ENCODE results near the gene FCRL6. TPM values are rescaled to one million over a fixed set of nuclear protein-coding genes. Genes with fewer than 3 reads are reported as not detected.

The FCRL6 gene
- total and polyA plus RNA-seq, 2 donors (not counting 3 experiments of a cell fraction or from before 2014, with no cell fraction given), result 0.06 TPM; not detected in 1

GRCh38 chr1:159827549-159827948 lies 25.4 kb downstream of the FCRL6 start:
- no peak overlapping the region for H3K27ac ChIP-seq (ENCODE audit: insufficient read depth, low read depth, low read length)
- H2AFZ ChIP-seq (ENCODE audit: low read depth, low read length), result no peak overlapping the region
- no TSS peak for BruUV-seq (replicated peaks)
- H4K20me1 ChIP-seq (replicated peaks; ENCODE audit: control insufficient read depth, extremely low read depth, insufficient read depth, low read length), result no peaks in the 10 kb centered on the region
- no peaks in the 10 kb centered on the region for H3K4me1 ChIP-seq (ENCODE audit: control insufficient read depth, extremely low read depth, insufficient read depth, low read length)
- no peak overlapping the region for H3K9ac ChIP-seq (replicated peaks; ENCODE audit: extremely low read depth, insufficient read depth, low read length)
- no peaks in the 10 kb centered on the region for H3K36me3 ChIP-seq (ENCODE audit: control insufficient read depth in 2 of 2, extremely low read depth in 1 of 2, insufficient read depth in 2 of 2, low read length in 2 of 2)
- dilution Hi-C loops (cut with MboI; ENCODE audit: extremely low pct_ligation_motif_present, low sequenced_read_pairs), result no loop called here
- FAIRE-seq (no peak), DNase-seq (ENCODE audit: low read depth, low spot score) (no peak)
- no peak overlapping the region for H3K4me3 ChIP-seq (replicated peaks in 1 of 3; ENCODE audit: insufficient read depth in 1 of 3, low read depth in 1 of 3, low read length in 3 of 3)
- POLR2A ChIA-PET, result no interaction called here
- no peaks in the 10 kb centered on the region for H3K9me1 ChIP-seq (replicated peaks; ENCODE audit: control insufficient read depth, extremely low read depth, insufficient read depth, low read length)
- CTCF ChIA-PET, result interaction anchor here (0.6 to 9.0 kb wide), 5 partner anchors 28 to 180 kb away, joined by 3 to 71 read pairs (median 3); partner anchors contain the start of gene DUSP23
- H3K79me2 ChIP-seq (ENCODE audit: control insufficient read depth, insufficient read depth, low read length), result no peaks in the 10 kb centered on the region
- no peaks in the 10 kb centered on the region for H3K9me3 ChIP-seq (replicated peaks; ENCODE audit: control insufficient read depth, insufficient read depth, low read length)
- H3K27me3 ChIP-seq (ENCODE audit: control insufficient read depth in 2 of 2, insufficient read depth in 2 of 2, low read length in 2 of 2), result peaks cover 9 to 10% of the 10 kb centered on the region in 2 experiments
- TF ChIP-seq EZH2 (IDR thresholded peaks at IDR 0.05; ENCODE audit: borderline replicate concordance, low read depth, low read length, severe bottlenecking) (no peak), CTCF (IDR thresholded peaks at IDR 0.05; ENCODE audit: extremely low read depth in 1 of 2, insufficient read depth in 1 of 2, low read depth in 1 of 2, low read length in 2 of 2) (no peak), FOS (IDR thresholded peaks at IDR 0.05; ENCODE audit: borderline replicate concordance, insufficient read depth, low read length) (no peak), POLR2AphosphoS5 (IDR thresholded peaks at IDR 0.05; ENCODE audit: insufficient read depth, low read depth, low read length) (no peak), POLR2A (IDR thresholded peaks at IDR 0.05; ENCODE audit: low read depth, low read length) (no peak), GATA2 (IDR thresholded peaks at IDR 0.05; ENCODE audit: insufficient read depth, insufficient read length, low read depth, low read length) (no peak), MYC (IDR thresholded peaks at IDR 0.05; ENCODE audit: low read depth, low read length) (no peak), JUN (IDR thresholded peaks at IDR 0.05; ENCODE audit: borderline replicate concordance, insufficient read depth, insufficient read length, low read depth) (no peak), MAX (IDR thresholded peaks at IDR 0.05; ENCODE audit: insufficient read depth, insufficient read length) (no peak)
- intact Hi-C loops (cut with micrococcal nuclease), result no loop called here
- no peak overlapping the region for H3K4me2 ChIP-seq (ENCODE audit: insufficient read depth, low read length)
